Measurements from ENCODE around the gene PGAP3.

Gene PGAP3

GRCh38 chr17:39673335-39674081, 14.3 kb downstream of the PGAP3 start:
- TF ChIP-seq CTCF (IDR thresholded peaks at IDR 0.05): no peak

GRCh38 chr17:39672522-39673334, 15.1 kb downstream of the PGAP3 start:
- TF ChIP-seq CTCF (IDR thresholded peaks at IDR 0.05): peak; percentile 35; the same call in 1 of the 2 replicates

- TF ChIP-seq CTCF (IDR thresholded peaks at IDR 0.05): peak; percentile 61
These were observed 16.0 kb downstream of the PGAP3 start for GRCh38 chr17:39671651-39672521.

- TF ChIP-seq CTCF (IDR thresholded peaks at IDR 0.05): no peak
These were observed 17.1 kb downstream of the PGAP3 start for GRCh38 chr17:39670746-39671145.

GRCh38 chr17:39669897-39670735, 17.7 kb downstream of the PGAP3 start:
- no peak for TF ChIP-seq CTCF (IDR thresholded peaks at IDR 0.05)

GRCh38 chr17:39667945-39668924, 19.6 kb downstream of the PGAP3 start, which contains the start of gene PNMT:
TSS of gene PNMT (plus strand) at chr17:39668453. CDS start at chr17:39668476, 23 bp downstream.
- peak; percentile 37; the same call in 1 of the 2 replicates for TF ChIP-seq CTCF (IDR thresholded peaks at IDR 0.05)
